Large intestine (tissue), 3 donors: ENCODE measurements around the gene GPRC5A. TPM values are rescaled to one million over a fixed set of nuclear protein-coding genes. Genes with fewer than 3 reads are reported as not detected.
"Not testable (repeated sequence)": the region's sequence is repeated elsewhere in the genome, so short reads cannot be mapped to it uniquely, and the experiment has no call there.

Source experiments
- DNase-seq, 2 donors: peaks; one replicate each; pipeline versions ENCODE4 v3.0.0 to v3.0.0-alpha.2; 2013
- H3K27ac ChIP-seq: one replicate; pipeline ENCODE4 v1.5.1; 2013; ENCODE audit warnings: low read length
- H3K27me3 ChIP-seq: 2 replicates; pipeline ENCODE4 v1.6.1; 2013; ENCODE audit warnings: low read length; ENCODE audit not compliant: control insufficient read depth, insufficient read depth
- H3K36me3 ChIP-seq: 2 replicates; pipeline ENCODE4 v1.6.1; 2013; ENCODE audit warnings: low read length; ENCODE audit not compliant: control insufficient read depth, insufficient read depth
- H3K4me1 ChIP-seq: one replicate; pipeline ENCODE4 v1.6.1; 2013; ENCODE audit warnings: low read length; ENCODE audit not compliant: control insufficient read depth, insufficient read depth
- H3K4me3 ChIP-seq: one replicate; pipeline ENCODE4 v1.5.1; 2013; ENCODE audit warnings: low read length
- H3K9me3 ChIP-seq: one replicate; pipeline ENCODE4 v1.6.1; 2013; ENCODE audit warnings: mild to moderate bottlenecking, low read depth, low read length, moderate library complexity; ENCODE audit not compliant: control insufficient read depth
- WGBS: methylation state at CpG from one replicate; pipeline ENCODE4 v1.1.5; 2013; ENCODE audit warnings: low lambda C conversion rate; ENCODE audit not compliant: insufficient coverage; 5-methylcytosine and 5-hydroxymethylcytosine counted together
- polyA plus RNA-seq: library from polyadenylated mRNA; unstranded; fragments of 120-200 nt; gene quantifications from one replicate; pipeline ENCODE4 v1.2.1, GENCODE V29; 2013

The GPRC5A gene
- polyA plus RNA-seq, 1 donor, result 19.4 TPM

- WGBS, result no CpG with 5 or more reads among the region's 10 CpGs
- Histone ChIP-seq H3K27me3 (no peaks in the 10 kb centered on the region), H3K36me3 (no peaks in the 10 kb centered on the region), H3K27ac (peak overlapping the region; percentile 72), H3K4me3 (no peak overlapping the region), H3K9me3 (no peaks in the 10 kb centered on the region), H3K4me1 (peaks cover 32% of the 10 kb centered on the region)
- DNase-seq, result peak; percentile 74 to 90
Observed at GRCh38 chr12:12872139-12872933, 19.0 kb upstream of the GPRC5A start.

GRCh38 chr12:12872934-12873275 is 18.5 kb upstream of the GPRC5A start:
- H3K4me3 ChIP-seq, result no peak overlapping the region
- H3K27me3 ChIP-seq, result no peaks in the 10 kb centered on the region
- H3K27ac ChIP-seq, result peak overlapping the region; percentile 72
- no peak for DNase-seq
- no peaks in the 10 kb centered on the region for H3K9me3 ChIP-seq
- no peaks in the 10 kb centered on the region for H3K36me3 ChIP-seq
- no CpG with 5 or more reads among the region's 2 CpGs for WGBS
- H3K4me1 ChIP-seq, result peaks cover 33% of the 10 kb centered on the region

DNA sequence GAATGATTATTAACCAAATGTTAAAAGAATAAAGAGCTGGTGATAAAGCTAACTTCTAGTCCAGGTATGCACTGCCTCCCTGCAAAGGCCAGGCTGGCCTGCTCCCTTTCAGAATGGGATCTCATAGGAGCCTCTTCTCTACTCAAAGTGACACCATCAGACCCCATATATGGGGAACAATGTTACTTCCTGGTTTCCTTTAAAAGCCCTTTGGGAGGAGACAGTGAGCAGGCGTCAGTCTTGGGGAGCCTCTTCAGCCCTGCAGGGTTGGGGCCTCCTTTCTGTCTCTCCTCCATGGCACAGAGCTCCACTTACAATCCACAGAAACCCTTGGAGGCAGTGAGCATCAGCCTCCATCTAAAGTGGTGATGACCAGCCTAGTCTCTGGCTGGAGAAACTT is 17.3 kb upstream of the GPRC5A start:
- Histone ChIP-seq H3K4me3 (no peak overlapping the region), H3K27me3 (no peaks in the 10 kb centered on the region), H3K9me3 (no peaks in the 10 kb centered on the region), H3K36me3 (no peaks in the 10 kb centered on the region), H3K27ac (no peak overlapping the region), H3K4me1 (peaks cover 33% of the 10 kb centered on the region)
- DNase-seq, result no peak
- WGBS, result no CpG with 5 or more reads among the region's 1 CpG

DNA sequence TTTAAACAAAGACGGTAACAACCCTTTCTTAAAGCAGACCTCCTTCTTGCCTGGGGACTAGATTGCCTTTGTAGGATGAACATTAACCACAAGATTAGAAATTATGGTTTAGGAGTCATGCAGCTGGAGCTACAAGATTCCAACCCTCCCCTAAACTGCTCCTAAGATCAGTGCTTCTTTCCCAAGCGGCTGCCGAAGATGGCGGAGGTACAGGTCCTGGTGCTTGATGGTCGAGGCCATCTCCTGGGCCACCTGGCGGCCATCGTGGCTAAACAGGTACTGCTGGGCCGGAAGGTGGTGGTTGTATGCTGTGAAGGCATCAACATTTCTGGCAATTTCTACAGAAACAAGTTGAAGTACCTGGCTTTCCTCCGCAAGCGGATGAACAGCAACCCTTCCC is 16.1 kb upstream of the GPRC5A start:
- not testable (repeated sequence) for H3K36me3 ChIP-seq, DNase-seq, H3K9me3 ChIP-seq, H3K27me3 ChIP-seq, H3K4me3 ChIP-seq, H3K27ac ChIP-seq
- no CpG with 5 or more reads among the region's 10 CpGs for WGBS
- H3K4me1 ChIP-seq, result peaks cover 33% of the 10 kb centered on the region

- Histone ChIP-seq H3K4me1 (peaks cover 27% of the 10 kb centered on the region), H3K27ac (peak overlapping the region; percentile 22), H3K4me3 (no peak overlapping the region), H3K27me3 (no peaks in the 10 kb centered on the region), H3K36me3 (no peaks in the 10 kb centered on the region), H3K9me3 (no peaks in the 10 kb centered on the region)
- WGBS, result 20% methylated on average over 1 of the region's 5 CpGs
- DNase-seq, result peak in 1 of 2 donors; percentile 46
Observed at GRCh38 chr12:12877153-12877768, 14.1 kb upstream of the GPRC5A start.

- no peaks in the 10 kb centered on the region for H3K36me3 ChIP-seq
- H3K9me3 ChIP-seq, result no peaks in the 10 kb centered on the region
- no peaks in the 10 kb centered on the region for H3K27me3 ChIP-seq
- no CpG with 5 or more reads among the region's 9 CpGs for WGBS
- no peak for DNase-seq
- H3K4me3 ChIP-seq, result no peak overlapping the region
- peak overlapping the region; percentile 22 for H3K27ac ChIP-seq
- peaks cover 23% of the 10 kb centered on the region for H3K4me1 ChIP-seq
Observed at GRCh38 chr12:12877781-12878455, 13.4 kb upstream of the GPRC5A start.

- no peak overlapping the region for H3K27ac ChIP-seq
- no peaks in the 10 kb centered on the region for H3K27me3 ChIP-seq
- no peaks in the 10 kb centered on the region for H3K9me3 ChIP-seq
- no peak overlapping the region for H3K4me3 ChIP-seq
- peaks cover 21% of the 10 kb centered on the region for H3K4me1 ChIP-seq
- H3K36me3 ChIP-seq, result no peaks in the 10 kb centered on the region
- WGBS, result no CpG with 5 or more reads among the region's 6 CpGs
- DNase-seq, result no peak
Observed at GRCh38 chr12:12880537-12880936, 10.8 kb upstream of the GPRC5A start.

DNA sequence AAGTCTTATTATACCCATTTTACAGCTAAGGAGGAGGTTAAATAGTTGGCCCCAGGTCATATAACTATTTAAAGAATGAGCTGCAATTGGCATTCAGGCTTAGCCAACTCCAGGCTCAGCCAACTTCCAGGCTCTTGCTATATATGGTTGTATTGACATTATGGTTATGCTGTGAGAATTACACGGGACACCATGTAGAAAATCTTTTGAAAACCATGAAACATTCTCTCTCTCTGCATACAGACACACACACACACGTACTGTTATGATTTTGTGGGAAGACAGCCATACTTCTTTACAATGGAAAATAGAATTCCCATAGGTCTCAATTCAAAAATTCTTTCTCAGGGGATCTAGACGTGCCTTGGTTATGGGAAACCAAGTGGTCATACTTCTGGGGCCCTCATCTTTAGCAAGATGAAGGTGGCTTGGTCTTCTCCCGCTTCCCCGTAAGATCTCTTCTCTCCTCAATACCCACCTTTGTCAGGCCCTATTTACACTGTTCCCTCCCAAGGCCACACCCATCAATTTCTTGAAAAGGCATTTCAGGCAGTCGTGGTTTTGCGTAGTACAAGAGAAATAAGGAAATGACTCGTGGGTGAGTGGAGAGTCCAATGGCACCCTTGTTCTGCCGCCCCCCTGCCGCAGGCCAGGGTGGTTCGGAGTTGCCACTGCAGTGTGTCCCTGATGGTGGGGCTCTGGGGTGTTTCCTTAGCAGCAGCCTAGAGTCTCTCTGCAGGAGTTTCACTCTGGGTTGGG is 10.0 kb upstream of the GPRC5A start:
- no peaks in the 10 kb centered on the region for H3K27me3 ChIP-seq
- no peak overlapping the region for H3K27ac ChIP-seq
- DNase-seq, result peak in 1 of 2 donors; percentile 76
- no peak overlapping the region for H3K4me3 ChIP-seq
- no peaks in the 10 kb centered on the region for H3K36me3 ChIP-seq
- no peaks in the 10 kb centered on the region for H3K9me3 ChIP-seq
- 100% methylated on average over 1 of the region's 11 CpGs for WGBS
- peaks cover 21% of the 10 kb centered on the region for H3K4me1 ChIP-seq

DNA sequence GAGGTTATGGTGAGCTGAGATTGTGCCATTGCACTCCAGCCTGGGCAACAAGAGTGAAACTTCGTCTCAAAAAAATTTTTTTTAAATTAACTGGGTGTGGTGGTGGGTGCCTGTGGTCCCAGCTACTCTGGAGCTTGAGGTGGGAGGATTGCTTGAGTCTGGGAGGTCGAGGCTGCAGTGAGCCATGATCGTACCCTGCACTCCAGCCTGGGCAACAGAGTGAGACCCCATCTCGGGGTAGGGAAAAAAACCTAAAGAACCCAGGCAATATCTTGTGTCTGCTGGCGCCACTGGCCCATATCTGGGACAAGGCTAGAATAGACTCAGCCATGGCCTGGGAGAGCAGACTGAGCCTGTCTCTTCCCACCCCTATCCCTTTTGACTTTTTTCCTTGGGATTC is 9.1 kb upstream of the GPRC5A start:
- H3K9me3 ChIP-seq, result no peaks in the 10 kb centered on the region
- H3K4me3 ChIP-seq, result no peak overlapping the region
- no peaks in the 10 kb centered on the region for H3K27me3 ChIP-seq
- H3K27ac ChIP-seq, result no peak overlapping the region
- peaks cover 17% of the 10 kb centered on the region for H3K4me1 ChIP-seq
- WGBS, result no CpG with 5 or more reads among the region's 5 CpGs
- no peaks in the 10 kb centered on the region for H3K36me3 ChIP-seq
- no peak for DNase-seq

DNA sequence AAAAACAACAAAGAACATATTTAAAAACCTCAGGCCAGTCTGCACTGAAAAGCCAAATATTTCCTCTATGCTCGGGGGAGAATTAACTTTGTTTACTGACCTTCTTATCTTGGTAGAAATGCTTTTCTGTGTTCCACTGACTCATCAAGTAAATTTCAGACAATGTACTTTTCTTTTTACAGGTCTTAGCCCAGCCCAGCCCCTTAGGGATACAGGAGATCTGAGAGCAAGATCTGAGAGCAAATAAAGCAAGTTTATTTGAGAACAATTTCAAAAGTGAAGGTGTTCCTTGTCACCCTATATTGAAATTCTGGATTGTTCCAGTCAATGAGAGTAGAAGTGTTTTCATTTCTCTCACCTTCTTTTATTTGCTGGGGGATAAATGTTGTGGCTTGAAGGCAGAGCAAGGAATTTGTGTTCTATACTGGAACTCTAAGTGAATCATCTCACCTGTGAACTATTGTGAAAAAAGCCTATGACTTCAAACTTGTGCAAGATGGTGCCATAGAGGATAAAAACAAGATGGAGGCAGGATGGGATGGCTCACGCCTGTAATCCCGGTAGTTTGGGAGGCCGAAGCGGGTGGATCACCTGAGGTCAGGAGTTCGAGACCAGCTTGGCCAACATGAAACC is 7.9 kb upstream of the GPRC5A start:
- H3K36me3 ChIP-seq, result no peaks in the 10 kb centered on the region
- 20% methylated on average over 1 of the region's 6 CpGs for WGBS
- DNase-seq, result peak in 1 of 2 donors; percentile 57
- H3K4me3 ChIP-seq, result no peak overlapping the region
- H3K9me3 ChIP-seq, result no peaks in the 10 kb centered on the region
- H3K4me1 ChIP-seq, result peaks cover 15% of the 10 kb centered on the region
- H3K27ac ChIP-seq, result peak overlapping the region; percentile 4
- H3K27me3 ChIP-seq, result no peaks in the 10 kb centered on the region
